Breast epithelium (tissue), 3 donors: ENCODE data around the gene ZNF211.

Source experiments
- CTCF ChIP-seq, 3 donors: fragments of 450-650 bp; IDR thresholded peaks; one replicate each; pipeline ENCODE4 v1.5.1; 2016 to 2017; ENCODE audit warnings: antibody characterized with exemption in 3 of 3, mild to moderate bottlenecking in 3 of 3, moderate library complexity in 3 of 3
- POLR2A ChIP-seq: fragments of 450-650 bp; IDR thresholded peaks from one replicate; pipeline ENCODE4 v1.6.1; 2016; ENCODE audit warnings: antibody characterized with exemption, mild to moderate bottlenecking, moderate library complexity
- POLR2AphosphoS5 ChIP-seq, 3 donors: sonication (generic); formaldehyde crosslinking; IDR thresholded peaks; one replicate each; pipeline ENCODE4 v1.6.1; 2017; ENCODE audit warnings: antibody characterized with exemption in 3 of 3

- no peak for TF ChIP-seq POLR2AphosphoS5 (IDR thresholded peaks at IDR 0.05)
- TF ChIP-seq CTCF (IDR thresholded peaks at IDR 0.05), result no peak
- no peak for TF ChIP-seq POLR2A
Observed at GRCh38 chr19:57664269-57665127, 31.5 kb downstream of the ZNF211 start.
